SK-N-SH (cell line): ENCODE measurements around the gene ID2. TPM values are rescaled to one million over a fixed set of nuclear protein-coding genes. Genes with fewer than 3 reads are reported as not detected.

Experiments
- CTCF ChIA-PET: fragments of 300-600, 350-600 bp; formaldehyde crosslinking; extraction: SDS; loops from one replicate; lab custom pipeline; 2021; lab: Yijun Ruan, JAX
- POLR2A ChIA-PET: fragments of 350-600 bp; sonication (Branson Sonifier 250); formaldehyde crosslinking; extraction: SDS; loops from one replicate; lab custom pipeline; 2020; ENCODE audit warnings: antibody characterized with exemption, inconsistent platforms; lab: Yijun Ruan, JAX
- DNase-seq: peaks from one replicate; pipeline ENCODE4 v3.0.0; 2012
- H2AFZ ChIP-seq: fragments of 200-600 bp; sonication (generic); 2 replicates; pipeline ENCODE4 v1.8.1; 2016; ENCODE audit warnings: antibody characterized with exemption, mild to moderate bottlenecking, low read depth
- H3F3A ChIP-seq: fragments of 200-600 bp; sonication (generic); replicated peaks from 2 replicates; pipeline ENCODE3; 2016; ENCODE audit warnings: antibody characterized with exemption, mild to moderate bottlenecking; ENCODE audit not compliant: insufficient read depth
- H3K27ac ChIP-seq, 2 experiments: fragments of 200-500 bp in 1 of 2; fragments of 200-600 bp in 1 of 2; sonication (Bioruptor generic) in 1 of 2; sonication (generic), shearing (Covaris generic) in 1 of 2; 2 replicates each; pipeline versions ENCODE4 v1.5.1 to v1.6.1; 2014 to 2016; ENCODE audit warnings: low read depth in 2 of 2, inconsistent platforms in 1 of 2, low read length in 1 of 2, mild to moderate bottlenecking in 1 of 2, mixed read lengths in 1 of 2
- H3K27me3 ChIP-seq: fragments of 200-600 bp; sonication (generic), shearing (Covaris generic); 2 replicates; pipeline ENCODE4 v1.6.1; 2016; ENCODE audit warnings: mixed run types; ENCODE audit not compliant: insufficient read depth
- H3K36me3 ChIP-seq, 2 experiments: fragments of 200-500 bp in 1 of 2; fragments of 200-600 bp in 1 of 2; sonication (Bioruptor generic) in 1 of 2; sonication (generic) in 1 of 2; replicated peaks in 1 of 2; 2 replicates each; pipeline versions ENCODE3 to v1.5.1; 2014 to 2016; ENCODE audit warnings: low read length in 1 of 2, mild to moderate bottlenecking in 1 of 2; ENCODE audit not compliant: insufficient read depth in 2 of 2, control insufficient read depth in 1 of 2
- H3K4me1 ChIP-seq, 2 experiments: fragments of 200-500 bp in 1 of 2; fragments of 200-600 bp in 1 of 2; sonication (Bioruptor generic) in 1 of 2; sonication (generic), shearing (Covaris generic) in 1 of 2; 2 replicates each; pipeline versions ENCODE4 v1.5.1 to v1.6.1; 2014 to 2016; ENCODE audit warnings: low read depth in 1 of 2, low read length in 1 of 2, mixed run types in 1 of 2; ENCODE audit not compliant: insufficient read depth in 2 of 2, control insufficient read depth in 1 of 2
- H3K4me2 ChIP-seq: fragments of 200-600 bp; sonication (generic), shearing (Covaris generic); 2 replicates; pipeline ENCODE4 v1.6.1; 2017; ENCODE audit warnings: mixed run types
- H3K4me3 ChIP-seq, 2 experiments: fragments of 200-500 bp in 1 of 2; fragments of 200-600 bp in 1 of 2; sonication (Bioruptor generic) in 1 of 2; sonication (generic), shearing (Covaris generic) in 1 of 2; 2 replicates each; pipeline versions ENCODE4 v1.5.1 to v1.8.1; 2014 to 2016; ENCODE audit warnings: low read depth in 2 of 2, inconsistent platforms in 1 of 2, low read length in 1 of 2, mild to moderate bottlenecking in 1 of 2, mixed read lengths in 1 of 2, moderate library complexity in 1 of 2
- H3K79me2 ChIP-seq: fragments of 200-600 bp; sonication (generic); 2 replicates; pipeline ENCODE4 v1.8.1; 2017; ENCODE audit warnings: mild to moderate bottlenecking; ENCODE audit not compliant: insufficient read depth
- H3K9ac ChIP-seq: fragments of 200-600 bp; sonication (generic); 2 replicates; pipeline ENCODE4 v1.6.1; 2017; ENCODE audit warnings: mixed run types
- H3K9me2 ChIP-seq: fragments of 200-600 bp; sonication (generic); 2 replicates; pipeline ENCODE4 v1.6.1; 2017; ENCODE audit warnings: mixed run types
- H3K9me3 ChIP-seq: fragments of 200-600 bp; sonication (generic); 2 replicates; pipeline ENCODE4 v1.6.1; 2017; ENCODE audit warnings: mixed run types, mild to moderate bottlenecking, moderate library complexity
- H4K20me1 ChIP-seq: fragments of 200-600 bp; sonication (generic); 2 replicates; pipeline ENCODE4 v1.6.1; 2017; ENCODE audit warnings: mild to moderate bottlenecking, mixed run types; ENCODE audit not compliant: insufficient read depth
- ELF1 ChIP-seq: IDR thresholded peaks from 2 replicates; pipeline ENCODE4 v1.4.0; 2012
- FOSL2 ChIP-seq: IDR thresholded peaks from 2 replicates; pipeline ENCODE4 v1.4.0; 2012; ENCODE audit warnings: low read depth, mild to moderate bottlenecking, moderate library complexity, borderline replicate concordance
- GABPA ChIP-seq: IDR thresholded peaks from 2 replicates; pipeline ENCODE4 v1.4.0; 2012; ENCODE audit warnings: low read depth, mild to moderate bottlenecking
- GATA2 ChIP-seq: sonication (generic); formaldehyde crosslinking; IDR thresholded peaks from 2 replicates; pipeline ENCODE4 v1.5.0; 2020; ENCODE audit warnings: mild to moderate bottlenecking, missing genetic modification reagents
- MEF2A ChIP-seq: IDR thresholded peaks from 2 replicates; pipeline ENCODE4 v1.4.0; 2012; ENCODE audit warnings: low read depth, borderline replicate concordance
- MXI1 ChIP-seq: IDR thresholded peaks from 2 replicates; pipeline ENCODE4 v1.6.1; 2012; ENCODE audit warnings: mild to moderate bottlenecking, low read depth, low read length, improper control_type of control experiment
- POLR2AphosphoS5 ChIP-seq: IDR thresholded peaks from 2 replicates; pipeline ENCODE4 v1.6.1; 2012; ENCODE audit warnings: low read depth, low read length
- RCOR1 ChIP-seq: fragments of 150-350 bp; IDR thresholded peaks from 2 replicates; pipeline ENCODE4 v1.6.1; 2017; ENCODE audit warnings: antibody characterized with exemption, low read length
- SMC3 ChIP-seq: IDR thresholded peaks from 2 replicates; pipeline ENCODE4 v1.6.1; 2012; ENCODE audit warnings: low read depth, low read length, improper control_type of control experiment
- TCF12 ChIP-seq: IDR thresholded peaks from 2 replicates; pipeline ENCODE4 v1.4.0; 2012
- WGBS: methylation state at CpG from one replicate; pipeline ENCODE4 v1.1.6; 2017; ENCODE audit warnings: low lambda C conversion rate; 5-methylcytosine and 5-hydroxymethylcytosine counted together
- polyA plus RNA-seq, 3 experiments: library from polyadenylated mRNA; depleted of rRNA; stranded (reverse); fragments of >200 nt; gene quantifications; 2 replicates each; pipeline ENCODE4 v1.2.3, GENCODE V29; 2012
- TF ChIP-seq, protein P1 (sequence below): IDR thresholded peaks from 2 replicates; pipeline ENCODE4 v1.4.0; 2012; ENCODE audit warnings: low read depth, borderline replicate concordance
- TF ChIP-seq, protein P2 (sequence below): IDR thresholded peaks from 2 replicates; pipeline ENCODE4 v1.4.0; 2012; ENCODE audit warnings: low read depth, borderline replicate concordance

The ID2 gene
- polyA plus RNA-seq, 1 of the 3 experiments (the other 2 are of a cell fraction) = 459 TPM

GRCh38 chr2:8729939-8730338, 48.1 kb downstream of the ID2 start:
- Histone ChIP-seq H2AFZ (no peak overlapping the region), H3K79me2 (no peaks in the 10 kb centered on the region), H3K27me3 (no peaks in the 10 kb centered on the region), H3K9me3 (no peaks in the 10 kb centered on the region), H3F3A (peaks cover 5% of the 10 kb centered on the region), H3K9ac (no peak overlapping the region), H3K27ac (no peak overlapping the region), H3K4me3 (no peak overlapping the region), H3K36me3 (peaks cover 58 to 63% of the 10 kb centered on the region in 2 experiments), H3K4me1 (no peaks in the 10 kb centered on the region), H3K4me2 (no peak overlapping the region), H3K9me2 (no peaks in the 10 kb centered on the region), H4K20me1 (no peaks in the 10 kb centered on the region)
- 91% methylated on average over 9 of the region's 9 CpGs for WGBS
- CTCF ChIA-PET = interaction anchor here (0.6 to 1.6 kb wide), 2 partner anchors 411 to 1633 kb away, joined by 3 read pairs; no protein-coding TSS in a partner anchor
- no peak for TF ChIP-seq MEF2A
- TF ChIP-seq TCF12 = no peak
- TF ChIP-seq, protein P1, sequence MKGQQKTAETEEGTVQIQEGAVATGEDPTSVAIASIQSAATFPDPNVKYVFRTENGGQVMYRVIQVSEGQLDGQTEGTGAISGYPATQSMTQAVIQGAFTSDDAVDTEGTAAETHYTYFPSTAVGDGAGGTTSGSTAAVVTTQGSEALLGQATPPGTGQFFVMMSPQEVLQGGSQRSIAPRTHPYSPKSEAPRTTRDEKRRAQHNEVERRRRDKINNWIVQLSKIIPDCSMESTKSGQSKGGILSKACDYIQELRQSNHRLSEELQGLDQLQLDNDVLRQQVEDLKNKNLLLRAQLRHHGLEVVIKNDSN = no peak
- no peak for TF ChIP-seq MXI1
- no peak for TF ChIP-seq FOSL2
- no peak for TF ChIP-seq ELF1
- no peak for TF ChIP-seq POLR2AphosphoS5
- TF ChIP-seq, protein P2, sequence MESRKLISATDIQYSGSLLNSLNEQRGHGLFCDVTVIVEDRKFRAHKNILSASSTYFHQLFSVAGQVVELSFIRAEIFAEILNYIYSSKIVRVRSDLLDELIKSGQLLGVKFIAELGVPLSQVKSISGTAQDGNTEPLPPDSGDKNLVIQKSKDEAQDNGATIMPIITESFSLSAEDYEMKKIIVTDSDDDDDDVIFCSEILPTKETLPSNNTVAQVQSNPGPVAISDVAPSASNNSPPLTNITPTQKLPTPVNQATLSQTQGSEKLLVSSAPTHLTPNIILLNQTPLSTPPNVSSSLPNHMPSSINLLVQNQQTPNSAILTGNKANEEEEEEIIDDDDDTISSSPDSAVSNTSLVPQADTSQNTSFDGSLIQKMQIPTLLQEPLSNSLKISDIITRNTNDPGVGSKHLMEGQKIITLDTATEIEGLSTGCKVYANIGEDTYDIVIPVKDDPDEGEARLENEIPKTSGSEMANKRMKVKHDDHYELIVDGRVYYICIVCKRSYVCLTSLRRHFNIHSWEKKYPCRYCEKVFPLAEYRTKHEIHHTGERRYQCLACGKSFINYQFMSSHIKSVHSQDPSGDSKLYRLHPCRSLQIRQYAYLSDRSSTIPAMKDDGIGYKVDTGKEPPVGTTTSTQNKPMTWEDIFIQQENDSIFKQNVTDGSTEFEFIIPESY = no peak
- no peak for TF ChIP-seq SMC3
- POLR2A ChIA-PET = no interaction called here
- DNase-seq = no peak

DNA sequence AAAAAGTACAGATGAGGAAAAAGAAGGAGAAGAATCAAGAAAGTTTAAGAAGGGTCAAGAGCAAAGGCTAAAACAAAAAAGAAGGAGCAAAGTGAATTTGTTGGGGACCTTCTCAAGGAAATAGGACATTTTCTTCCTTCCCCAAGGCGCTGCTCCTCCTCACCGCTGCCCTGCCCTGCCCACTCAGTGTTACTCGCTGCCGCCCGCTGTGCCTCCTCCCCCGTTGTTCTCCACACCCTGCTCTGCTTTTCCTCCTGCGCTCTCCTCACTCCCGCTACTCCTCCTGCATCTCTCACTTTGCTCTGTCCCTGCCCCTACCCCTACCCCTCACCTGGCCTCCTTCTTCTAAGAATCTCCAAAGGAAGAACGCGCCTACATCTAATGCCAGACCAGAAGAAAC, 50.7 kb downstream of the ID2 start:
- POLR2A ChIA-PET = no interaction called here
- TF ChIP-seq GATA2 (CRISPR knock-in tag) = no peak
- TF ChIP-seq RCOR1 = no peak
- no peak for TF ChIP-seq GABPA
- TF ChIP-seq, all 33 proteins: peak for 0

More for the DNA sequence above, 50.7 kb downstream of the ID2 start:
- Histone ChIP-seq H3K79me2 (no peaks in the 10 kb centered on the region), H3K36me3 (peaks cover 70 to 79% of the 10 kb centered on the region in 2 experiments), H3K27me3 (no peaks in the 10 kb centered on the region), H2AFZ (no peak overlapping the region), H3K4me1 (no peaks in the 10 kb centered on the region), H3K4me2 (no peak overlapping the region), H3K9me3 (no peaks in the 10 kb centered on the region), H3K27ac (no peak overlapping the region), H3F3A (no peaks in the 10 kb centered on the region), H4K20me1 (no peaks in the 10 kb centered on the region), H3K4me3 (no peak overlapping the region), H3K9me2 (no peaks in the 10 kb centered on the region), H3K9ac (no peak overlapping the region)
- CTCF ChIA-PET = interaction anchor here (0.6 to 2.3 kb wide), 3 partner anchors 11 to 1636 kb away, joined by 3 to 8 read pairs (median 3); no protein-coding TSS in a partner anchor
- DNase-seq = no peak
- WGBS = 97% methylated on average over 10 of the region's 10 CpGs

Other genes starting within 250 kb of the ID2 start
- 18.2 and 22.8 TPM in 2 replicates for gene KIDINS220, start 155.6 kb downstream of the ID2 start, polyA plus RNA-seq (2012; rRNA removed)